ENCODE results near the gene LPAR3. TPM values are rescaled to one million over a fixed set of nuclear protein-coding genes. Genes with fewer than 3 reads are reported as not detected.

Gene LPAR3
- total and polyA plus RNA-seq, 4 donors = 0.10 to 0.38 (median 0.33) TPM; not detected in 1

DNA sequence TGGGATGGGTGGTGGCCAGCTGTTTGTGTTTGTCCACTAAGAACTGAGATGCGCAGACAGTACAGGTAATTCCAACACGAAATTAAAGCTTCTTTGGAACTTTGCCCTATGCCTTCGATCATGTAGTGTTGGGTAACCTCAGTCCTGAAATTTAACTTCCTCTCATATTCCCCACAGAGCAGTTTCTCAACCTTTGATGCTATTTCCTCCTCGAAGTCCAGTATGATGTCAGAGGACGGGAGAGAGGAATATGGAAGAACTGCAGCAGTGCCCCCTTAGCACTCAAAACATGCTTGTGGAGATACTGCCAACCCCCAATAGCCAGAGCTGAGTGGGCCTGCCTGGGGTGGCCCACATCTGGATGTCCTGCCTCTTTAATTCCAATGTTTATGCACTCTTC, 3.6 kb downstream of the LPAR3 start:
- Histone ChIP-seq H3K4me3 (ENCODE audit: low read length in 2 of 2) (no peak overlapping the region), H3K9me3 (ENCODE audit: control insufficient read depth, low read length) (no peaks in the 10 kb centered on the region), H3K4me1 (ENCODE audit: control insufficient read depth in 1 of 2, insufficient read depth in 2 of 2, low read length in 2 of 2) (no peaks in the 10 kb centered on the region), H3K27me3 (ENCODE audit: control insufficient read depth in 1 of 2, insufficient read depth in 2 of 2, low read length in 1 of 2) (no peaks in the 10 kb centered on the region), H3K27ac (ENCODE audit: low read depth in 1 of 2, low read length in 2 of 2) (no peak overlapping the region), H3K36me3 (ENCODE audit: control insufficient read depth in 1 of 2, insufficient read depth in 2 of 2, low read length in 1 of 2) (no peaks in the 10 kb centered on the region)
- DNase-seq (no peak), ATAC-seq (ENCODE audit: low FRiP score) (no peak)
- 66 to 69% methylated on average over 5 of the region's 5 CpGs for WGBS, 2 donors
- intact Hi-C loops (cut with DNase I) = no loop called here

DNA sequence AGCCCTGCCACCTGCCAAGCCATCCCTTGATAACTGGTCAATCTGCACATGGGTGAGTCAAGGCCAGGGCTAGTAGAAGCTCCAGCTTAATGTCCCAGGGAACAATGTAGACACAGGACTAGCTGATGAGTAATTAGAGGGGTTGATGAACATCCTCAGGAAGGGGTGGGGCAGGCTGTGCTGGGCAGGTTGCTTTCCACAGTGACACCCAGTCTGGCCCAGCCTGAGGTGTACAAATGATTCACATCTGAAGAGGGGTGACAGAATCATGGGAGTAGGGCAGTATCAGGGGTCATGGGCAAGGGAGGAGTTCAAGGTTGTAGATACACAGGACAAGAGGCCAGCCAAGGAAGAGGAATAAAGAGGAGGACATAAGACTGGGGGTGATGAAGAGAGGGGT, 4.3 kb downstream of the LPAR3 start:
- intact Hi-C loops (cut with DNase I) = no loop called here
- ATAC-seq (ENCODE audit: low FRiP score) = no peak
- Histone ChIP-seq H3K4me1 (ENCODE audit: control insufficient read depth in 1 of 2, insufficient read depth in 2 of 2, low read length in 2 of 2) (no peaks in the 10 kb centered on the region), H3K27ac (ENCODE audit: low read depth in 1 of 2, low read length in 2 of 2) (no peak overlapping the region), H3K4me3 (ENCODE audit: low read length in 2 of 2) (no peak overlapping the region), H3K27me3 (ENCODE audit: control insufficient read depth in 1 of 2, insufficient read depth in 2 of 2, low read length in 1 of 2) (no peaks in the 10 kb centered on the region), H3K36me3 (ENCODE audit: control insufficient read depth in 1 of 2, insufficient read depth in 2 of 2, low read length in 1 of 2) (no peaks in the 10 kb centered on the region), H3K9me3 (ENCODE audit: control insufficient read depth, low read length) (no peaks in the 10 kb centered on the region)
- DNase-seq = no peak

DNA sequence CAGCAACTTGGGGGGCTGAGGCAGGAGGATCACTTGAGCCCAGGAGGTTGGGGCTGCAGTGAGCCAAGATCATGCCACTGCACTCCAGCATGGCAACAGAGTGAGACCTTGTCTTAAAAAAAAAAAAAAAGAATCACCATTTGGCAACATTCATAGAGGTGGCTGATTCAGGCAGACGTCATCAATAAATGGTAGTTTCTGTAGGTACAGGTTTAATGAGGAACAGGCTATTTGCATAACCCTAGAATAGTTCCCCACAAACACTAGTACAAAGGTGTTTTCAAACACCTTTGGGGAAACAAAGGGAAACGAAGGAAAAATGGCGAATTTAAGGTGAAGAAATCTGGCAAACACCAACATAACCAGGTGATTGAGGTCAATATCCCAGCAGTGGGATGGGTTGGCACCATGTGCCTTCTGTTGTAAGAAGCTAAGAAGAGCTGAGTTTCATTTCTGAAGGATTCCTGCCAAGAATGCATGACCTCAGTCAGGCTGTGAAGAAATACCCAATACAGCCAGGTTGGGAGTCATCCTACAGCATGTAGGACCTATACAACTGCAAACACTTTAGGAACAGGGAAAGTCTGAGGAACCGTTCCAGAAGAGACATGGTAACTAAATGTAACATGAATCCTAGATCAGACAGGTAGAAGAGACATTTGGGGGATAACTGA, 5.6 kb downstream of the LPAR3 start:
- no peak overlapping the region for H3K27ac ChIP-seq (ENCODE audit: low read depth in 1 of 2, low read length in 2 of 2)
- H3K4me1 ChIP-seq (ENCODE audit: control insufficient read depth in 1 of 2, insufficient read depth in 2 of 2, low read length in 2 of 2) = no peaks in the 10 kb centered on the region
- H3K27me3 ChIP-seq (ENCODE audit: control insufficient read depth in 1 of 2, insufficient read depth in 2 of 2, low read length in 1 of 2) = no peaks in the 10 kb centered on the region
- WGBS, 2 donors = 89 to 91% methylated on average over 4 of the region's 4 CpGs
- ATAC-seq (ENCODE audit: low FRiP score) (no peak), DNase-seq (no peak)
- H3K9me3 ChIP-seq (ENCODE audit: control insufficient read depth, low read length) = no peaks in the 10 kb centered on the region
- intact Hi-C loops (cut with DNase I) = no loop called here
- no peak overlapping the region for H3K4me3 ChIP-seq (ENCODE audit: low read length in 2 of 2)
- H3K36me3 ChIP-seq (ENCODE audit: control insufficient read depth in 1 of 2, insufficient read depth in 2 of 2, low read length in 1 of 2) = no peaks in the 10 kb centered on the region

DNA sequence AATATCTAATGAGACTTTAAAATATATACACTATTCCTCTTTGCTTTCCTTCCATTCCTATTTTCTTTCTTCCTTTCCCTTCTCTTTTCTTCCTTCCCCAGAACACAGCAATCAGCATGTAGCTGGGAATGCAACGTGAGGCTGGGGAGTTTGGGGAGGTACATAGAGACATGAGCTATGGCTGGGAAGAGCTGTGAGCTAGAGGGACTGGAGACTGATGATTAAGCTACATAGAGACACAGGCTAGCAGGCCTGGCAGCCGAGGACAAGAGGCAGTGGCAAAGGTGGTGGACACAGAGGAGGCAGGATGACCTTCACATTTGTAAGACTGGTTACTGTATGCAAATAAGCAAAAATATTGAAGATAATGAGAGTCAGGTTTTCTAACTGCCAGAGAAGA, 7.5 kb downstream of the LPAR3 start:
- no peak overlapping the region for H3K27ac ChIP-seq (ENCODE audit: low read depth in 1 of 2, low read length in 2 of 2)
- H3K9me3 ChIP-seq (ENCODE audit: control insufficient read depth, low read length) = peaks cover 3% of the 10 kb centered on the region
- no peak overlapping the region for H3K4me3 ChIP-seq (ENCODE audit: low read length in 2 of 2)
- H3K36me3 ChIP-seq (ENCODE audit: control insufficient read depth in 1 of 2, insufficient read depth in 2 of 2, low read length in 1 of 2) = no peaks in the 10 kb centered on the region
- DNase-seq = no peak
- intact Hi-C loops (cut with DNase I) = no loop called here
- H3K27me3 ChIP-seq (ENCODE audit: control insufficient read depth in 1 of 2, insufficient read depth in 2 of 2, low read length in 1 of 2) = no peaks in the 10 kb centered on the region
- 63 to 64% methylated on average over 2 of the region's 2 CpGs for WGBS, 2 donors
- no peak for ATAC-seq (ENCODE audit: low FRiP score)
- no peaks in the 10 kb centered on the region for H3K4me1 ChIP-seq (ENCODE audit: control insufficient read depth in 1 of 2, insufficient read depth in 2 of 2, low read length in 2 of 2)

DNA sequence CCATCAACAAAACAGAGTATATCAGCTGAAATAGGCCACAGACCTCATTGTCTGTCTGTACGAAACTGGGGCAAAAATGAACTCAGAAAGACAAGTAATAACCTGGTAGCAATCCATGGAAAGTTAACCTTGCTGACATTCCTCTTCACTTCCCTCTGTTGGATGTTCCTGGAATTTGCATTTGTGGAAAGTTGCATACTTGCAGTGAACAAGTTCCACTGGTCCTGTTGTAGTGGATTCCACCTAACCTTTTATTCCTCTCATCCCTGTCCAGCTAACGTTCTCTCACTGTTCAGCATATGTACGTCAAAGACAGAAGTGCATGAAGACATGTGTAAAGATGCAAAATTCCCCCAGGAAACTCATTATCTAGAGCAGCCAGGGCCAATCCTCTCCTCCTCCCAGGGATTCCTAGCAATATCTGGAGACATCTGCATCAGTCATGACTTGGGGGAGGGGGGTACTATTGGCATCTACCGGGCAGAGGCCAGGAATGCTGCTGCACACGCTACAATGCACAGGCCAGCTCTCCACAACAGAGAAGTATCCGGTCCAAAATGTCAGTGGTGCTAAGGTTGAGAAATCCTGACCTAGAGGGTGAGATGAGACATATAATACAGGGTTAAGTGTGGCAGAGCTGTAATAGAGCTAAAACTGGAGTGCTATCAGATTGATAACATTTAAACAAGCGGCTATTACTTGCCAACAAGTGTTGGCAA, 8.2 kb downstream of the LPAR3 start:
- WGBS, 2 donors = 43 to 52% methylated on average over 7 of the region's 7 CpGs

DNA sequence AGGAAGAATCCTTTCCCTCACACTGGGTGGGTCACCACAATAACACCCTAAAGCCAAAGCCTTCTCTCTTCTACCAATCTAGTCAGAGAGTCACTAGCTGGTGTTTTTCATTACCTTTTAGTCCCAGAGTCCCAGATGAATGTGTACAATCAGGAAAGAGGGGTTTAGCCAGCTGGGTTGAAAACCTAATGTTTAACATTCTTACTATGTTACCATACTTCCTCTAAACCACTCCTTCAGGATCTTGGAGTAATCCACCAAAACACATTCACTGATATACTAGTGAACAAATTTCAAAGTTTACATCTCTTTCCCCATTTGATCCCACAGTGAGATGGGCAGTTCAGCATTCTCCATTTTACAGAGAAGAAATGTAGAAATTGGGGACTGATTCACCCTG, 9.7 kb downstream of the LPAR3 start:
- Histone ChIP-seq H3K36me3 (ENCODE audit: control insufficient read depth in 1 of 2, insufficient read depth in 2 of 2, low read length in 1 of 2) (no peaks in the 10 kb centered on the region), H3K27me3 (ENCODE audit: control insufficient read depth in 1 of 2, insufficient read depth in 2 of 2, low read length in 1 of 2) (no peaks in the 10 kb centered on the region), H3K4me1 (ENCODE audit: control insufficient read depth in 1 of 2, insufficient read depth in 2 of 2, low read length in 2 of 2) (no peaks in the 10 kb centered on the region), H3K4me3 (ENCODE audit: low read length in 2 of 2) (no peak overlapping the region), H3K27ac (ENCODE audit: low read depth in 1 of 2, low read length in 2 of 2) (no peak overlapping the region), H3K9me3 (ENCODE audit: control insufficient read depth, low read length) (peaks cover 3% of the 10 kb centered on the region)
- intact Hi-C loops (cut with DNase I) = no loop called here
- no peak for ATAC-seq (ENCODE audit: low FRiP score)
- no peak for DNase-seq

More for the DNA sequence above, 8.2 kb downstream of the LPAR3 start:
- ATAC-seq (ENCODE audit: low FRiP score) (no peak), DNase-seq (no peak)
- H3K36me3 ChIP-seq (ENCODE audit: control insufficient read depth in 1 of 2, insufficient read depth in 2 of 2, low read length in 1 of 2) = no peaks in the 10 kb centered on the region
- intact Hi-C loops (cut with DNase I) = no loop called here
- no peak overlapping the region for H3K27ac ChIP-seq (ENCODE audit: low read depth in 1 of 2, low read length in 2 of 2)
- H3K27me3 ChIP-seq (ENCODE audit: control insufficient read depth in 1 of 2, insufficient read depth in 2 of 2, low read length in 1 of 2) = no peaks in the 10 kb centered on the region
- H3K9me3 ChIP-seq (ENCODE audit: control insufficient read depth, low read length) = peaks cover 3% of the 10 kb centered on the region
- no peaks in the 10 kb centered on the region for H3K4me1 ChIP-seq (ENCODE audit: control insufficient read depth in 1 of 2, insufficient read depth in 2 of 2, low read length in 2 of 2)
- H3K4me3 ChIP-seq (ENCODE audit: low read length in 2 of 2) = no peak overlapping the region

DNA sequence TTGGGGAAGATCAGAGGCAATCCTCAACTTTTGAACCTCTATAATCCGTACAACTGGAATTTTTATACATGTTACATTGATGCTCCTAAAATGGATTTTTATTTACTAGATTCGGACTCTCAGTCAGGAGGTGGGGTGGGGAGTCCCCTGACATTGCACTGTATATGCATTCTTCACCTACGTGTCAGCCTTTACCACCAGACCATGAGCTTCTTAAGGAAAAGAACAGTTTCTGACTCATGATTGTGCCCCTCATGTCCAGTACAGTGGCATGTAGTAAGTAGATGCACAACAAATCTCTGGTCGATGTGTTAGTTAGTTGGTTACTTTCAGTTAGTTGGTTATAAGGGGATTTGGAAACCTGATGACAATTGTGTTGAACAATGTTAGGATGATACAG, 15.4 kb downstream of the LPAR3 start:
- intact Hi-C loops (cut with DNase I) = no loop called here
- Histone ChIP-seq H3K4me1 (ENCODE audit: control insufficient read depth in 1 of 2, insufficient read depth in 2 of 2, low read length in 2 of 2) (no peaks in the 10 kb centered on the region), H3K27ac (ENCODE audit: low read depth in 1 of 2, low read length in 2 of 2) (no peak overlapping the region), H3K9me3 (ENCODE audit: control insufficient read depth, low read length) (peaks cover 3% of the 10 kb centered on the region), H3K27me3 (ENCODE audit: control insufficient read depth in 1 of 2, insufficient read depth in 2 of 2, low read length in 1 of 2) (no peaks in the 10 kb centered on the region), H3K36me3 (ENCODE audit: control insufficient read depth in 1 of 2, insufficient read depth in 2 of 2, low read length in 1 of 2) (no peaks in the 10 kb centered on the region), H3K4me3 (ENCODE audit: low read length in 2 of 2) (no peak overlapping the region)
- DNase-seq = no peak
- 90 to 91% methylated on average over 4 of the region's 4 CpGs for WGBS, 2 donors
- no peak for ATAC-seq (ENCODE audit: low FRiP score)

DNA sequence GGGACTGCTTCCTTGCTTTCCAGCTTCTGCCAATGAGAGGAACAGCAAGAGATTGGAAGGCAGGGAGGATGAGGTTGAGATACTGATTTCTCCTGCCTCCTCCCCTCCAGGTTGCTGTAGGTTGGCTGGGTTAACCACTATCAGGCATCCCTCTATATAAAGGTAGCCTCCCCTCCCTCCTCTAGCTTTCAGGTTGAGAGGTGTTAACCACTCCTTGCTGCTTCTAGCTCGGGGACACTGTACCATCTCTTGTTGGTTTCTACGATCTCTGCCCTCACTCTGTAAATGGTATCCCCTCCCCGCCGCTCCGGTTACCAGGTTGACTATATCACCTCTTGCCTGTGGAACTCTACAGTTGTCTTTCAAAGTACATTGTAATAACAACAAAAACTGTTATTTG, 16.7 kb downstream of the LPAR3 start:
- ATAC-seq (ENCODE audit: low FRiP score) = no peak
- Histone ChIP-seq H3K27me3 (ENCODE audit: control insufficient read depth in 1 of 2, insufficient read depth in 2 of 2, low read length in 1 of 2) (no peaks in the 10 kb centered on the region), H3K4me1 (ENCODE audit: control insufficient read depth in 1 of 2, insufficient read depth in 2 of 2, low read length in 2 of 2) (no peaks in the 10 kb centered on the region), H3K9me3 (ENCODE audit: control insufficient read depth, low read length) (no peaks in the 10 kb centered on the region), H3K27ac (ENCODE audit: low read depth in 1 of 2, low read length in 2 of 2) (no peak overlapping the region), H3K36me3 (ENCODE audit: control insufficient read depth in 1 of 2, insufficient read depth in 2 of 2, low read length in 1 of 2) (no peaks in the 10 kb centered on the region), H3K4me3 (ENCODE audit: low read length in 2 of 2) (no peak overlapping the region)
- intact Hi-C loops (cut with DNase I) = no loop called here
- DNase-seq = no peak
- WGBS, 2 donors = 84 to 88% methylated on average over 5 of the region's 5 CpGs

DNA sequence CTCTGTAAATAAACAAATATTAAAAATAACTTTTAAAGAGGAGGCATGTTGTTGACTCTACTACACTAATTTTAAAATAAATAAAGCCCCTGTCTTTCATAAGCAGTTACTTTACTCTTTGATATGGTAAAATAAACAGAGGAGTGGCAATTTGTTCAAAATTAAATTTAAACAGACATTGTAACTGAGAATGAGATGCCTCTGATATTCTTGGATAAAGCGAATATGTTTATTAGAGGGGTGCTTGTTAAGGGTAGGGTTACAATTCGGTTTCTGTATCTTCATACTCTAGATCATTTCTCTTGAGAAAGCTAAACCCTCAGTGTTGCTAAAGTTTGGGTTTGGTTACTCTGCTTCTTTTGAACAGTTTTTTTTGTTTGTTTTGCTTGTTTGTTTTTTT, 19.6 kb downstream of the LPAR3 start:
- Histone ChIP-seq H3K36me3 (ENCODE audit: control insufficient read depth in 1 of 2, insufficient read depth in 2 of 2, low read length in 1 of 2) (no peaks in the 10 kb centered on the region), H3K27me3 (ENCODE audit: control insufficient read depth in 1 of 2, insufficient read depth in 2 of 2, low read length in 1 of 2) (no peaks in the 10 kb centered on the region), H3K9me3 (ENCODE audit: control insufficient read depth, low read length) (no peaks in the 10 kb centered on the region), H3K4me1 (ENCODE audit: control insufficient read depth in 1 of 2, insufficient read depth in 2 of 2, low read length in 2 of 2) (no peaks in the 10 kb centered on the region), H3K27ac (ENCODE audit: low read depth in 1 of 2, low read length in 2 of 2) (no peak overlapping the region), H3K4me3 (ENCODE audit: low read length in 2 of 2) (no peak overlapping the region)
- intact Hi-C loops (cut with DNase I) = no loop called here
- WGBS, 2 donors = 96 to 97% methylated on average over 2 of the region's 2 CpGs
- no peak for DNase-seq
- no peak for ATAC-seq (ENCODE audit: low FRiP score)

Data from aorta (tissue), 5 donors.